HG03139 (cell line): ENCODE data around the gene SCUBE3.

Source experiments
- ATAC-seq: cut with Tn5 transposase; IDR thresholded peaks from one replicate; pipeline ENCODE4 v1.9.1; 2021; ENCODE audit not compliant: unreplicated experiment

SCUBE3 gene

GRCh38 chr6:35181308-35181932 lies 32.3 kb upstream of the SCUBE3 start:
- ATAC-seq: no peak

GRCh38 chr6:35181933-35182612 lies 31.7 kb upstream of the SCUBE3 start:
- ATAC-seq: no peak

GRCh38 chr6:35183281-35183680 lies 30.5 kb upstream of the SCUBE3 start:
- ATAC-seq: no peak

- ATAC-seq: no peak
These were observed 29.8 kb upstream of the SCUBE3 start for GRCh38 chr6:35183935-35184334.

GRCh38 chr6:35184580-35185301 lies 29.0 kb upstream of the SCUBE3 start:
- no peak for ATAC-seq

- no peak for ATAC-seq
These were observed 28.5 kb upstream of the SCUBE3 start for GRCh38 chr6:35185302-35185681.

- ATAC-seq: no peak
These were observed 27.8 kb upstream of the SCUBE3 start for GRCh38 chr6:35185971-35186370.

- ATAC-seq: no peak
These were observed 27.2 kb upstream of the SCUBE3 start for GRCh38 chr6:35186571-35186970.

GRCh38 chr6:35188886-35189285 lies 24.9 kb upstream of the SCUBE3 start:
- ATAC-seq: no peak

GRCh38 chr6:35190306-35190705 lies 23.4 kb upstream of the SCUBE3 start:
- no peak for ATAC-seq

- no peak for ATAC-seq
These were observed 21.9 kb upstream of the SCUBE3 start for GRCh38 chr6:35191889-35192288.

- no peak for ATAC-seq
These were observed 21.4 kb upstream of the SCUBE3 start for GRCh38 chr6:35192301-35192860.

- ATAC-seq: no peak
These were observed 19.4 kb upstream of the SCUBE3 start for GRCh38 chr6:35194390-35194789.

GRCh38 chr6:35195120-35195780 lies 18.5 kb upstream of the SCUBE3 start:
- no peak for ATAC-seq

- no peak for ATAC-seq
These were observed 16.6 kb upstream of the SCUBE3 start for GRCh38 chr6:35197196-35197595.

GRCh38 chr6:35199866-35200265 lies 13.9 kb upstream of the SCUBE3 start:
- ATAC-seq: no peak

- ATAC-seq: no peak
These were observed 11.7 kb upstream of the SCUBE3 start for GRCh38 chr6:35202066-35202546.

GRCh38 chr6:35203152-35203670 lies 10.5 kb upstream of the SCUBE3 start:
- no peak for ATAC-seq

GRCh38 chr6:35203680-35204079 lies 10.1 kb upstream of the SCUBE3 start:
- no peak for ATAC-seq

- ATAC-seq: no peak
These were observed 7.4 kb upstream of the SCUBE3 start for GRCh38 chr6:35206346-35206745.

GRCh38 chr6:35208419-35208818 lies 5.3 kb upstream of the SCUBE3 start:
- ATAC-seq: no peak
